ENCODE measurements around the gene ATP2C1. TPM values are rescaled to one million over a fixed set of nuclear protein-coding genes. Genes with fewer than 3 reads are reported as not detected.

ATP2C1 gene
- total and polyA plus RNA-seq, 2 experiments from 2014 or later, result 28.1 to 75.7 TPM

- no peaks in the 10 kb centered on the region for H3K27me3 ChIP-seq (ENCODE audit: insufficient read depth)
- no peak overlapping the region for H3K27ac ChIP-seq (ENCODE audit: low read depth)
- no peaks in the 10 kb centered on the region for H4K20me1 ChIP-seq (replicated peaks; ENCODE audit: insufficient read depth)
- Mint-ChIP-seq H3K4me1 (peaks cover 53% of the 10 kb centered on the region), H3K36me3 (ENCODE audit: low read depth) (no peaks in the 10 kb centered on the region), H3K9me3 (no peaks in the 10 kb centered on the region), H3K27me3 (ENCODE audit: insufficient read depth, low read depth, poor library complexity) (peaks cover 4% of the 10 kb centered on the region), H3K4me3 (no peak overlapping the region), H3K27ac (no peak overlapping the region)
- H3K9me2 ChIP-seq (ENCODE audit: insufficient read depth), result peaks cover 3% of the 10 kb centered on the region; the same call in 1 of the 2 replicates
- ATAC-seq (no peak), DNase-seq (ENCODE audit: low spot score) (no peak)
- H3K4me3 ChIP-seq, result no peak overlapping the region
- no peak overlapping the region for H3K4me2 ChIP-seq
- no peaks in the 10 kb centered on the region for H3K36me3 ChIP-seq (ENCODE audit: insufficient read depth)
- peaks cover 28% of the 10 kb centered on the region for H3K4me1 ChIP-seq (ENCODE audit: insufficient read depth)
- H3F3A ChIP-seq (replicated peaks; ENCODE audit: low read depth), result no peaks in the 10 kb centered on the region
- no peaks in the 10 kb centered on the region for H3K79me2 ChIP-seq (replicated peaks; ENCODE audit: insufficient read depth)
- TF ChIP-seq ZNF331 (CRISPR knock-in tag; IDR thresholded peaks at IDR 0.05; ENCODE audit: low read depth) (no peak), REST (IDR thresholded peaks at IDR 0.05; ENCODE audit: unreplicated experiment) (no peak), CTCF (conservative IDR thresholded peaks at IDR 0.05; ENCODE audit: low read depth in 2 of 2) (no peak), NANOG (IDR thresholded peaks at IDR 0.05; ENCODE audit: borderline replicate concordance) (no peak)
- no peak overlapping the region for H2AFZ ChIP-seq
Measured at GRCh38 chr3:130844462-130844861, 49.4 kb upstream of the ATP2C1 start.

GRCh38 chr3:130846181-130846580 lies 47.7 kb upstream of the ATP2C1 start:
- peaks cover 3% of the 10 kb centered on the region for H3K27me3 Mint-ChIP-seq (ENCODE audit: insufficient read depth, low read depth, poor library complexity)
- Histone ChIP-seq H3K27ac (ENCODE audit: low read depth) (no peak overlapping the region), H3K4me2 (no peak overlapping the region), H3K4me3 (no peak overlapping the region), H2AFZ (no peak overlapping the region), H4K20me1 (replicated peaks; ENCODE audit: insufficient read depth) (no peaks in the 10 kb centered on the region), H3K4me1 (ENCODE audit: insufficient read depth) (peaks cover 35% of the 10 kb centered on the region), H3K9me2 (ENCODE audit: insufficient read depth) (peaks cover 3% of the 10 kb centered on the region; the same call in 1 of the 2 replicates), H3K36me3 (ENCODE audit: insufficient read depth) (no peaks in the 10 kb centered on the region), H3K79me2 (replicated peaks; ENCODE audit: insufficient read depth) (no peaks in the 10 kb centered on the region), H3K27me3 (ENCODE audit: insufficient read depth) (no peaks in the 10 kb centered on the region), H3F3A (replicated peaks; ENCODE audit: low read depth) (no peaks in the 10 kb centered on the region)
- no peak for DNase-seq (ENCODE audit: low spot score)
- H3K27ac Mint-ChIP-seq, result no peak overlapping the region
- no peaks in the 10 kb centered on the region for H3K36me3 Mint-ChIP-seq (ENCODE audit: low read depth)
- no peak overlapping the region for H3K4me3 Mint-ChIP-seq
- H3K4me1 Mint-ChIP-seq, result peaks cover 55% of the 10 kb centered on the region
- no peak for ATAC-seq
- H3K9me3 Mint-ChIP-seq, result no peaks in the 10 kb centered on the region
- no peak for TF ChIP-seq POLR2AphosphoS5 (IDR thresholded peaks at IDR 0.05; ENCODE audit: low read depth)
- TF ChIP-seq ZNF114 (CRISPR knock-in tag; IDR thresholded peaks at IDR 0.05), result no peak
- no peak for TF ChIP-seq CREB1 (CRISPR knock-in tag; IDR thresholded peaks at IDR 0.05; ENCODE audit: low read depth)
- no peak for TF ChIP-seq REST (IDR thresholded peaks at IDR 0.05; ENCODE audit: unreplicated experiment)
- TF ChIP-seq EZH2 (IDR thresholded peaks at IDR 0.05; ENCODE audit: low read depth, unreplicated experiment), result no peak
- TF ChIP-seq EZH2phosphoT487 (IDR thresholded peaks at IDR 0.05; ENCODE audit: unreplicated experiment), result no peak
- no peak for TF ChIP-seq ETS1 (IDR thresholded peaks at IDR 0.05)
- TF ChIP-seq JUNB (IDR thresholded peaks at IDR 0.05; ENCODE audit: unreplicated experiment), result no peak
- no peak for TF ChIP-seq ZNF331 (CRISPR knock-in tag; IDR thresholded peaks at IDR 0.05; ENCODE audit: low read depth)

All from GM23338 (cell line).